GM18867 (cell line): Measurements from ENCODE around the gene AMPD1.

Source experiments
- ATAC-seq: cut with Tn5 transposase; IDR thresholded peaks from one replicate; pipeline ENCODE4 v1.9.1; 2021; ENCODE audit warnings: mild to moderate bottlenecking, moderate library complexity; ENCODE audit not compliant: unreplicated experiment

The AMPD1 gene

GRCh38 chr1:114641377-114641776 is 54.0 kb downstream of the AMPD1 start:
- no peak for ATAC-seq

GRCh38 chr1:114638910-114639309 is 56.4 kb downstream of the AMPD1 start:
- ATAC-seq = no peak

GRCh38 chr1:114632427-114632826 is 62.9 kb downstream of the AMPD1 start:
- ATAC-seq = no peak

GRCh38 chr1:114627107-114627506 is 68.2 kb downstream of the AMPD1 start:
- no peak for ATAC-seq

GRCh38 chr1:114623364-114623763 is 72.0 kb downstream of the AMPD1 start:
- no peak for ATAC-seq
